IMR-90 (cell line): Measurements from ENCODE around the gene LGI1. TPM values are rescaled to one million over a fixed set of nuclear protein-coding genes. Genes with fewer than 3 reads are reported as not detected.

ENCODE experiments used
- ATAC-seq: fragments of 200-7000 bp; cut with Tn5 transposase; 2 replicates; pipeline ENCODE4 v1.9.1; 2020; ENCODE audit warnings: low read depth, mild to moderate bottlenecking, moderate library complexity
- BruUV-seq: library from RNA; stranded (reverse); fragments of 400-500 nt; replicated peaks from 2 replicates; lab custom pipeline; 2021; lab: Mats Ljungman, UMichigan
- CTCF ChIA-PET: fragments of 300-600 bp; formaldehyde crosslinking; extraction: SDS; loops from one replicate; lab custom pipeline; 2021; ENCODE audit warnings: antibody characterized with exemption; lab: Yijun Ruan, JAX
- POLR2A ChIA-PET: fragments of 300-600 bp; sonication (Branson Sonifier 250); formaldehyde crosslinking; loops from one replicate; lab custom pipeline; 2022; ENCODE audit warnings: antibody characterized with exemption; ENCODE audit not compliant: unreplicated experiment; lab: Charles Lee
- DNase-seq: peaks from one replicate; pipeline ENCODE4 v3.0.0; 2013
- H2AFZ ChIP-seq: replicated peaks from 2 replicates; pipeline ENCODE3; 2013; ENCODE audit warnings: low read length, mild to moderate bottlenecking; ENCODE audit not compliant: poor library complexity
- H2AK5ac ChIP-seq: 2 replicates; pipeline ENCODE4 v1.6.1; 2013; ENCODE audit warnings: low read depth, low read length, inconsistent platforms
- H2AK9ac ChIP-seq: replicated peaks from 2 replicates; pipeline ENCODE3; 2013; ENCODE audit warnings: mild to moderate bottlenecking, low read depth, low read length, moderate library complexity; ENCODE audit not compliant: poor library complexity
- H2BK120ac ChIP-seq: 2 replicates; pipeline ENCODE4 v1.6.1; 2013; ENCODE audit warnings: low read depth, low read length, inconsistent platforms
- H2BK15ac ChIP-seq: 3 replicates; pipeline ENCODE4 v1.6.1; 2013; ENCODE audit warnings: low read depth, low read length, inconsistent platforms
- H2BK20ac ChIP-seq: 2 replicates; pipeline ENCODE4 v1.6.1; 2013; ENCODE audit warnings: low read depth, mild to moderate bottlenecking, inconsistent platforms, low read length, moderate library complexity
- H2BK5ac ChIP-seq: 2 replicates; pipeline ENCODE4 v1.6.1; 2013; ENCODE audit warnings: mild to moderate bottlenecking, low read depth, low read length, inconsistent platforms; ENCODE audit not compliant: poor library complexity, severe bottlenecking
- H3K14ac ChIP-seq: replicated peaks from 2 replicates; pipeline ENCODE4 v1.6.1; 2013; ENCODE audit warnings: low read depth, low read length, inconsistent platforms
- H3K18ac ChIP-seq: 2 replicates; pipeline ENCODE4 v1.6.1; 2013; ENCODE audit warnings: low read depth, low read length, control low read depth
- H3K23ac ChIP-seq: 2 replicates; pipeline ENCODE4 v1.6.1; 2013; ENCODE audit warnings: low read depth, low read length, inconsistent platforms
- H3K27ac ChIP-seq: 2 replicates; pipeline ENCODE4 v1.5.1; 2013; ENCODE audit warnings: mild to moderate bottlenecking, control low read depth, low read length; ENCODE audit not compliant: insufficient read depth
- H3K27me3 ChIP-seq: 2 replicates; pipeline ENCODE4 v1.6.1; 2013; ENCODE audit warnings: low read length; ENCODE audit not compliant: control insufficient read depth, insufficient read depth
- H3K36me3 ChIP-seq: 2 replicates; pipeline ENCODE4 v1.6.1; 2013; ENCODE audit warnings: low read length, mixed read lengths; ENCODE audit not compliant: control insufficient read depth, insufficient read depth
- H3K4ac ChIP-seq: 2 replicates; pipeline ENCODE4 v1.6.1; 2013; ENCODE audit warnings: low read depth, low read length, inconsistent platforms
- H3K4me1 ChIP-seq: 2 replicates; pipeline ENCODE4 v1.6.1; 2013; ENCODE audit warnings: low read length, mixed read lengths; ENCODE audit not compliant: control insufficient read depth, insufficient read depth
- H3K4me2 ChIP-seq: 2 replicates; pipeline ENCODE4 v1.6.1; 2013; ENCODE audit warnings: low read depth, mild to moderate bottlenecking, control low read depth, low read length, moderate library complexity
- H3K4me3 ChIP-seq: 2 replicates; pipeline ENCODE4 v1.5.1; 2013; ENCODE audit warnings: low read depth, mild to moderate bottlenecking, control low read depth, low read length, moderate library complexity; ENCODE audit not compliant: insufficient read depth
- H3K56ac ChIP-seq: 2 replicates; pipeline ENCODE4 v1.6.1; 2013; ENCODE audit warnings: low read length, inconsistent platforms; ENCODE audit not compliant: insufficient read depth; ENCODE audit errors: extremely low read depth
- H3K79me1 ChIP-seq, 2 experiments: 2 replicates each; pipeline ENCODE4 v1.6.1; 2013; ENCODE audit warnings: low read length in 2 of 2, inconsistent platforms in 1 of 2, low read depth in 1 of 2
- H3K9ac ChIP-seq: 2 replicates; pipeline ENCODE4 v1.6.1; 2013; ENCODE audit warnings: low read depth, low read length, control low read depth
- H3K9me1 ChIP-seq: 2 replicates; pipeline ENCODE4 v1.6.1; 2013; ENCODE audit warnings: low read length, inconsistent platforms; ENCODE audit not compliant: insufficient read depth
- H3K9me3 ChIP-seq: 2 replicates; pipeline ENCODE4 v1.6.1; 2013; ENCODE audit warnings: low read length; ENCODE audit not compliant: control insufficient read depth, insufficient read depth
- H4K20me1 ChIP-seq: 2 replicates; pipeline ENCODE4 v1.6.1; 2013; ENCODE audit warnings: low read length, inconsistent platforms; ENCODE audit not compliant: insufficient read depth
- H4K5ac ChIP-seq: 2 replicates; pipeline ENCODE4 v1.6.1; 2013; ENCODE audit warnings: mild to moderate bottlenecking, low read depth, low read length, control low read depth
- H4K8ac ChIP-seq, 2 experiments: 2 replicates each; pipeline ENCODE4 v1.6.1; 2013; ENCODE audit warnings: low read depth in 2 of 2, low read length in 2 of 2, control low read depth in 1 of 2, inconsistent platforms in 1 of 2
- H4K91ac ChIP-seq: 2 replicates; pipeline ENCODE4 v1.6.1; 2013; ENCODE audit warnings: low read depth, low read length, inconsistent platforms; ENCODE audit not compliant: insufficient read depth
- MAFK ChIP-seq: IDR thresholded peaks from 2 replicates; pipeline ENCODE4 v1.6.1; 2012; ENCODE audit warnings: low read depth, low read length, improper control_type of control experiment
- RFX5 ChIP-seq: IDR thresholded peaks from 2 replicates; pipeline ENCODE4 v1.8.0; 2012; ENCODE audit warnings: low read depth, mild to moderate bottlenecking, low read length, moderate library complexity
- WGBS, 2 experiments: methylation state at CpG; one replicate each; pipeline versions ENCODE4 v1.1.5 to v1.1.7; 2013; ENCODE audit warnings: missing lambda C conversion rate in 2 of 2; ENCODE audit not compliant: insufficient read length in 1 of 2; ENCODE audit errors: extremely low coverage in 2 of 2; 5-methylcytosine and 5-hydroxymethylcytosine counted together
- dilution Hi-C: fragments of 300-500 bp; cut with HindIII; formaldehyde crosslinking; loops from one replicate; pipeline ENCODE4 v1.14.3; 2018; ENCODE audit warnings: low sequenced_read_pairs; ENCODE audit not compliant: unreplicated experiment
- in situ Hi-C: fragments of 300-500 bp; cut with MboI; formaldehyde crosslinking; loops from 3 replicates; pipeline ENCODE4 v1.14.3; 2019; ENCODE audit warnings: low sequenced_read_pairs, inconsistent platforms, mixed read lengths
- intact Hi-C: fragments of 100-400 bp; cut with micrococcal nuclease; formaldehyde crosslinking; loops from 2 replicates; pipeline ENCODE4 v1.10.0; 2022
- polyA plus RNA-seq, 3 experiments: library from polyadenylated mRNA; depleted of rRNA; stranded (reverse); fragments of >200 nt; gene quantifications; 2 replicates each; pipeline ENCODE4 v1.2.3, GENCODE V29; 2012; ENCODE audit warnings: low replicate concordance in 1 of 3
- total RNA-seq: library from RNA; depleted of rRNA; stranded (reverse); fragments of >200 nt; gene quantifications from 2 replicates; pipeline ENCODE4 v1.2.3, GENCODE V29; 2012

LGI1 gene
- total and polyA plus RNA-seq, 2 of the 4 experiments (the other 2 are of a cell fraction): not detected

DNA sequence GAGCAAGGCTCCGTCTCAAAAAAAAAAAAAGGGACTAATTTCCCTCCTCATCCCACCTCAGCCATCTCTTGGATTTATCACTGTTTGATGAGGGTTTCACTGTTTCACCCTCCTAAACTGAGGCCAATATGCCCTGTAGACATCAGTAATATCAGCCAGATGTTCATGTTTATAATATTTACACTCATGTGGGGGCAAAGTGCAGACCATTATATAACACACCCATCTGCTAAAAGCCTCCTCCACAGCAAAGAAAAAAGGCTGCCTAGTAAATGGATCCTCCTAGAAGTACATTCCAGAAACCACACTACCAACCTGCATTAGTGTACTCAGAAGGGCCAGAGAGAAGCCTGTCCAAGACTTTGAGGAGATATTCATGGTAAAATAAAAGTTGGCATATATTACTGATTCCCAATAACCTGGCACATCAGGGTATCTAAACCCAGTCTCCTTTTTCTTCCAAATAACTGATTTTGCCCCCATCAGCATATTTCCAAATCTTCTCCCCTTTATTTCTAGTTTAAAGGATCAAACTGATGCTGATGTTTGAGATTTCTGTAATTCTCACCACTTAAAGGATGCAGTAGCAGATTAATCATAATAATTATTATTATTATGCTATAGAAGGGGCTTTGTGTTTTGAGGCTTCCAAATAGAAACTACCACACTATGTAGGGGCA, 55.1 kb downstream of the LGI1 start:
- in situ Hi-C loops (no loop called here), dilution Hi-C loops (no loop called here), intact Hi-C loops (no loop called here)
- no peaks in the 10 kb centered on the region for H3K79me1 ChIP-seq
- H3K9me1 ChIP-seq: peaks cover 3% of the 10 kb centered on the region
- H3K23ac ChIP-seq: no peak overlapping the region
- no peaks in the 10 kb centered on the region for H3K9me3 ChIP-seq
- TF ChIP-seq RFX5: no peak
- TF ChIP-seq MAFK: peak; percentile 85
- no peak overlapping the region for H3K4ac ChIP-seq
- no peak overlapping the region for H3K4me2 ChIP-seq
- no peak overlapping the region for H3K9ac ChIP-seq
- H3K27me3 ChIP-seq: peaks cover 9% of the 10 kb centered on the region
- H4K20me1 ChIP-seq: no peaks in the 10 kb centered on the region
- no peak overlapping the region for H2BK5ac ChIP-seq
- H2AK9ac ChIP-seq: no peak overlapping the region
- H4K8ac ChIP-seq: no peak overlapping the region
- peaks cover 6% of the 10 kb centered on the region for H3K4me1 ChIP-seq
- H2BK15ac ChIP-seq: no peak overlapping the region
- no peak overlapping the region for H4K5ac ChIP-seq
- H3K4me3 ChIP-seq: no peak overlapping the region
- H3K36me3 ChIP-seq: no peaks in the 10 kb centered on the region
- no peak overlapping the region for H2AK5ac ChIP-seq
- H3K56ac ChIP-seq: no peak overlapping the region
- DNase-seq (no peak), ATAC-seq (no peak)
- no peak overlapping the region for H2BK120ac ChIP-seq
- ChIA-PET POLR2A (no interaction called here), CTCF (no interaction called here)
- no CpG with 5 or more reads among the region's 1 CpG for WGBS, 2 experiments
- H4K91ac ChIP-seq: no peak overlapping the region
- H2BK20ac ChIP-seq: no peak overlapping the region
- H3K27ac ChIP-seq: no peak overlapping the region
- no TSS peak for BruUV-seq
- H3K18ac ChIP-seq: no peak overlapping the region
- no peak overlapping the region for H3K14ac ChIP-seq
- no peak overlapping the region for H2AFZ ChIP-seq
